Lower lobe of right lung (tissue), 2 donors: ENCODE results near the gene HCRTR1. TPM values are rescaled to one million over a fixed set of nuclear protein-coding genes. Genes with fewer than 3 reads are reported as not detected.

Experiments used
- ATAC-seq, 2 donors: fragments of 200-7000 bp; cut with Tn5 transposase; one replicate each; pipeline ENCODE4 v1.9.1; 2020 to 2022; ENCODE audit warnings: mild to moderate bottlenecking in 2 of 2, moderate library complexity in 2 of 2
- DNase-seq: peaks from one replicate; pipeline ENCODE4 v3.0.0-alpha.2; 2020
- H3K27ac ChIP-seq: fragments of 200-600 bp; one replicate; pipeline ENCODE4 v1.8.0; 2022
- H3K27me3 ChIP-seq: fragments of 200-600 bp; one replicate; pipeline ENCODE4 v1.8.0; 2022; ENCODE audit warnings: low read depth
- H3K36me3 ChIP-seq: fragments of 200-600 bp; one replicate; pipeline ENCODE4 v1.8.0; 2022; ENCODE audit warnings: mild to moderate bottlenecking
- H3K4me1 ChIP-seq: fragments of 200-600 bp; one replicate; pipeline ENCODE4 v1.8.0; 2022
- H3K4me3 ChIP-seq: fragments of 200-600 bp; one replicate; pipeline ENCODE4 v1.8.0; 2022; ENCODE audit warnings: mild to moderate bottlenecking
- H3K9me3 ChIP-seq: fragments of 200-600 bp; one replicate; pipeline ENCODE4 v1.8.0; 2022
- intact Hi-C: fragments of 100-400 bp; cut with DNase I; formaldehyde crosslinking; loops from one replicate; pipeline ENCODE4 v1.11.0; 2022
- total RNA-seq: library from RNA; stranded (reverse); fragmentation: NEBNext Ultra II Directional; extraction: Animal tissue kit (Norgen Biotek cat#: 25700); gene quantifications from one replicate; pipeline ENCODE4 v1.2.1, GENCODE V29; 2021
- TF ChIP-seq, protein P1 (sequence below): fragments of 200-600 bp; IDR thresholded peaks from one replicate; pipeline ENCODE4 v1.8.0; 2022; ENCODE audit warnings: antibody characterized with exemption, mild to moderate bottlenecking
- donor health status: DM: no; HTN: yes; CAD: no; lungs with severe emphysema.

Gene HCRTR1
- total RNA-seq, 1 donor from 2014 or later = not detected

DNA sequence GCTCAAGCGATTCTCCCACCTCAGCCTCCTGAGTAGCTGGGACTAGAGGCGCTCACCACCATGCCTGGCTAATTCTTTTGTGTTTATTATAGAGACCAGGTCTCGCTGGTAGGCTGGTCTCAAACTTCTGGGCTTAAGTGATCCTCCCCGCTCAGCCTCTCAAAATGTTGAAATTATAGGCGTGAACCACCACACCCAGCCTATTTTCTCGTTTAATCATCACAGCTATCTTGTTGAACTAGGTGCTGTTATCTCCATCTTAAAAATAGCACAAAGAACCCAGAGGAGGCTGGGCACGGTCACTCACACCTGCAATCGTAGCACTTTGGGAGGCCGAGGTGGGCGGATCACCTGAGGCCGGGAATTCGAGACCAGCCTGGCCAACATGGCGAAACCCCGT, 58.3 kb downstream of the HCRTR1 start:
- H3K27ac ChIP-seq = no peak overlapping the region
- intact Hi-C loops = no loop called here
- ATAC-seq (no peak), DNase-seq (no peak)
- H3K4me3 ChIP-seq = no peak overlapping the region
- no peaks in the 10 kb centered on the region for H3K27me3 ChIP-seq
- no peaks in the 10 kb centered on the region for H3K9me3 ChIP-seq
- peaks cover 2% of the 10 kb centered on the region for H3K4me1 ChIP-seq
- H3K36me3 ChIP-seq = no peaks in the 10 kb centered on the region
- TF ChIP-seq, protein P1, sequence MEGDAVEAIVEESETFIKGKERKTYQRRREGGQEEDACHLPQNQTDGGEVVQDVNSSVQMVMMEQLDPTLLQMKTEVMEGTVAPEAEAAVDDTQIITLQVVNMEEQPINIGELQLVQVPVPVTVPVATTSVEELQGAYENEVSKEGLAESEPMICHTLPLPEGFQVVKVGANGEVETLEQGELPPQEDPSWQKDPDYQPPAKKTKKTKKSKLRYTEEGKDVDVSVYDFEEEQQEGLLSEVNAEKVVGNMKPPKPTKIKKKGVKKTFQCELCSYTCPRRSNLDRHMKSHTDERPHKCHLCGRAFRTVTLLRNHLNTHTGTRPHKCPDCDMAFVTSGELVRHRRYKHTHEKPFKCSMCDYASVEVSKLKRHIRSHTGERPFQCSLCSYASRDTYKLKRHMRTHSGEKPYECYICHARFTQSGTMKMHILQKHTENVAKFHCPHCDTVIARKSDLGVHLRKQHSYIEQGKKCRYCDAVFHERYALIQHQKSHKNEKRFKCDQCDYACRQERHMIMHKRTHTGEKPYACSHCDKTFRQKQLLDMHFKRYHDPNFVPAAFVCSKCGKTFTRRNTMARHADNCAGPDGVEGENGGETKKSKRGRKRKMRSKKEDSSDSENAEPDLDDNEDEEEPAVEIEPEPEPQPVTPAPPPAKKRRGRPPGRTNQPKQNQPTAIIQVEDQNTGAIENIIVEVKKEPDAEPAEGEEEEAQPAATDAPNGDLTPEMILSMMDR = no peak

Other genes starting within 250 kb of the HCRTR1 start
- gene FABP3, start 244.6 kb upstream of the HCRTR1 start, total RNA-seq = 24.5 TPM
- gene SERINC2, start 204.5 kb upstream of the HCRTR1 start, total RNA-seq = 32.3 TPM
- gene TINAGL1, start 41.2 kb upstream of the HCRTR1 start, total RNA-seq = 64.5 TPM
- 61.6 TPM for gene PEF1, start 27.2 kb downstream of the HCRTR1 start, total RNA-seq
- 11.8 TPM for gene COL16A1, start 86.3 kb downstream of the HCRTR1 start, total RNA-seq
- gene ADGRB2, start 146.7 kb downstream of the HCRTR1 start, total RNA-seq = 1.1 TPM
- 21.6 TPM for gene SPOCD1, start 198.3 kb downstream of the HCRTR1 start, total RNA-seq